HepG2 (cell line): ENCODE measurements around the gene IL10RA. TPM values are rescaled to one million over a fixed set of nuclear protein-coding genes. Genes with fewer than 3 reads are reported as not detected.

Experiments
- ATAC-seq: fragments of 200-7000 bp; cut with Tn5 transposase; 3 replicates; pipeline ENCODE4 v1.9.1; 2020; ENCODE audit warnings: mild to moderate bottlenecking, moderate library complexity
- BruUV-seq: library from RNA; stranded (reverse); fragments of 400-500 nt; replicated peaks from 2 replicates; lab custom pipeline; 2021; lab: Mats Ljungman, UMichigan
- CTCF ChIA-PET: fragments of 300-600 bp; formaldehyde crosslinking; extraction: SDS; loops from one replicate; lab custom pipeline; 2021; ENCODE audit warnings: low total read pairs, inconsistent platforms, low intra/inter-chr PET ratio; lab: Yijun Ruan, JAX
- POLR2A ChIA-PET: fragments of 350-600 bp; sonication (Branson Sonifier 250); formaldehyde crosslinking; loops from one replicate; lab custom pipeline; 2020; ENCODE audit warnings: antibody characterized with exemption, inconsistent platforms; lab: Yijun Ruan, JAX
- DNase-seq: peaks from one replicate; pipeline ENCODE4 v3.0.0-alpha.2; 2015; ENCODE audit warnings: low spot score
- FAIRE-seq: peaks from 3 replicates; lab custom pipeline; 2011; peaks lifted over from hg19 to GRCh38; lab: Jason Lieb, UNC
- H2AFZ ChIP-seq: one replicate; pipeline ENCODE4 v1.6.1; 2011; ENCODE audit warnings: low read length, inconsistent platforms
- H3K27ac ChIP-seq: fragments of 300-600 bp; 3 replicates; pipeline ENCODE4 v1.8.0; 2011; ENCODE audit warnings: mixed run types, mild to moderate bottlenecking, mixed read lengths, low read length, inconsistent platforms; ENCODE audit not compliant: insufficient read depth; ENCODE audit errors: extremely low read length
- H3K27me3 ChIP-seq, 2 experiments: fragments of 200-600 bp in 1 of 2; 2 replicates in 1 of 2; 3 replicates in 1 of 2; pipeline versions ENCODE4 v1.6.0 to v1.8.0; 2011; ENCODE audit warnings: low read length in 2 of 2, mild to moderate bottlenecking in 2 of 2, moderate library complexity in 2 of 2, inconsistent platforms in 1 of 2; ENCODE audit not compliant: insufficient read depth in 2 of 2, control insufficient read depth in 1 of 2
- H3K36me3 ChIP-seq, 2 experiments: fragments of 200-600 bp in 1 of 2; replicated peaks in 1 of 2; 2 replicates in 1 of 2; 3 replicates in 1 of 2; pipeline versions ENCODE4 v1.5.1 to v1.8.0; 2011; ENCODE audit warnings: low read length in 2 of 2, inconsistent platforms in 1 of 2; ENCODE audit not compliant: insufficient read depth in 2 of 2, control insufficient read depth in 1 of 2
- H3K4me1 ChIP-seq: 2 replicates; pipeline ENCODE4 v1.5.1; 2012; ENCODE audit warnings: low read length, inconsistent platforms; ENCODE audit not compliant: insufficient read depth
- H3K4me2 ChIP-seq: 2 replicates; pipeline ENCODE4 v1.6.0; 2011; ENCODE audit warnings: low read depth, low read length, inconsistent platforms
- H3K4me3 ChIP-seq, 3 experiments: fragments of 200-600 bp in 1 of 3; sonication (generic), shearing (Covaris generic) in 1 of 3; replicated peaks in 1 of 3; 2 replicates each; pipeline ENCODE4 v1.5.1; 2011 to 2016; ENCODE audit warnings: low read length in 3 of 3, inconsistent platforms in 2 of 3, low read depth in 2 of 3, mild to moderate bottlenecking in 2 of 3, control low read depth in 1 of 3, mixed read lengths in 1 of 3; ENCODE audit not compliant: insufficient read depth in 1 of 3
- H3K79me2 ChIP-seq: one replicate; pipeline ENCODE4 v1.6.1; 2011; ENCODE audit warnings: low read length, inconsistent platforms; ENCODE audit not compliant: insufficient read depth
- H3K9ac ChIP-seq: 2 replicates; pipeline ENCODE4 v1.6.0; 2011; ENCODE audit warnings: mild to moderate bottlenecking, low read depth, low read length, inconsistent platforms; ENCODE audit not compliant: insufficient read depth
- H3K9me3 ChIP-seq: 2 replicates; pipeline ENCODE4 v1.5.1; 2012; ENCODE audit warnings: mild to moderate bottlenecking, low read length
- H4K20me1 ChIP-seq: 2 replicates; pipeline ENCODE4 v1.6.0; 2011; ENCODE audit warnings: inconsistent platforms, mild to moderate bottlenecking, low read length, moderate library complexity; ENCODE audit not compliant: insufficient read depth
- AGO1 ChIP-seq: fragments of 200-400 bp; formaldehyde crosslinking; IDR thresholded peaks from 2 replicates; pipeline ENCODE4 v1.6.1; 2017; ENCODE audit warnings: mild to moderate bottlenecking, low read depth, low read length, moderate library complexity; ENCODE audit not compliant: poor library complexity, severe bottlenecking
- ATRX ChIP-seq: sonication (generic); formaldehyde crosslinking; IDR thresholded peaks from 2 replicates; pipeline ENCODE4 v1.4.0; 2020; ENCODE audit warnings: missing genetic modification reagents, borderline replicate concordance
- ETS1 ChIP-seq: sonication (generic); formaldehyde crosslinking; IDR thresholded peaks from 2 replicates; pipeline ENCODE4 v1.4.0; 2020; ENCODE audit warnings: missing genetic modification reagents
- GMEB1 ChIP-seq: sonication (generic); formaldehyde crosslinking; IDR thresholded peaks from 2 replicates; pipeline ENCODE4 v1.5.1; 2020; ENCODE audit warnings: missing genetic modification reagents, mild to moderate bottlenecking, borderline replicate concordance
- ISL2 ChIP-seq: sonication (generic); formaldehyde crosslinking; IDR thresholded peaks from 2 replicates; pipeline ENCODE4 v1.5.0; 2020; ENCODE audit warnings: missing genetic modification reagents
- TEF ChIP-seq: sonication (generic); formaldehyde crosslinking; IDR thresholded peaks from 2 replicates; pipeline ENCODE4 v1.5.0; 2020; ENCODE audit warnings: missing genetic modification reagents
- TFAP4 ChIP-seq: sonication (generic); IDR thresholded peaks from 2 replicates; pipeline ENCODE4 v1.6.1; 2016; ENCODE audit warnings: low read depth, borderline replicate concordance
- WIZ ChIP-seq: sonication (generic); formaldehyde crosslinking; IDR thresholded peaks from 2 replicates; pipeline ENCODE4 v1.5.1; 2020; ENCODE audit warnings: mild to moderate bottlenecking, missing genetic modification reagents
- ZNF224 ChIP-seq: sonication (generic); formaldehyde crosslinking; IDR thresholded peaks from 2 replicates; pipeline ENCODE4 v1.5.0; 2020; ENCODE audit warnings: mild to moderate bottlenecking, missing genetic modification reagents
- ZNF251 ChIP-seq: sonication (generic); formaldehyde crosslinking; IDR thresholded peaks from 2 replicates; pipeline ENCODE4 v1.9.0; 2021; ENCODE audit warnings: mild to moderate bottlenecking, missing genetic modification reagents
- ZNF274 ChIP-seq: sonication (generic); formaldehyde crosslinking; IDR thresholded peaks from 2 replicates; pipeline ENCODE4 v1.5.1; 2020; ENCODE audit warnings: mild to moderate bottlenecking, missing genetic modification reagents
- WGBS: methylation state at CpG from one replicate; pipeline ENCODE4 v1.1.6; 2017; ENCODE audit warnings: low lambda C conversion rate; 5-methylcytosine and 5-hydroxymethylcytosine counted together
- in situ Hi-C: cut with HindIII; loops from 2 replicates; pipeline ENCODE4 v1.10.0; 2017; ENCODE audit warnings: low pct_unique_long_range_greater_than_20kb; ENCODE audit not compliant: extremely low pct_ligation_motif_present
- intact Hi-C: fragments of 100-400 bp; cut with micrococcal nuclease; formaldehyde crosslinking; loops from one replicate; pipeline ENCODE4 v1.10.0; 2022; ENCODE audit not compliant: unreplicated experiment
- polyA plus RNA-seq, 8 experiments: library from polyadenylated mRNA; depleted of rRNA in 3 of 8; stranded (reverse) in 7 of 8; unstranded in 1 of 8; fragments of >200 nt; fragmentation: Illumina TruSeq in 4 of 8; extraction: Trizol in 4 of 8; gene quantifications; 2 replicates each; pipeline versions ENCODE4 v1.2.1 to v1.2.3, GENCODE V29; 2011 to 2016; ENCODE audit warnings: low read depth in 4 of 8, missing spikeins in 1 of 8, mixed read lengths in 1 of 8; ENCODE audit not compliant: insufficient read depth in 1 of 8
- total RNA-seq, 5 experiments: library from RNA; depleted of rRNA; stranded (reverse); fragments of >200 nt; fragmentation: Illumina TruSeq; extraction: Trizol; gene quantifications; 2 replicates each; pipeline ENCODE4 v1.2.3, GENCODE V29; 2016; ENCODE audit warnings: low read depth in 1 of 5
- TF ChIP-seq, protein P1 (sequence below): IDR thresholded peaks from 2 replicates; pipeline ENCODE4 v1.4.0; 2020; ENCODE audit warnings: mild to moderate bottlenecking, missing genetic modification reagents
- TF ChIP-seq, protein P2 (sequence below): sonication (generic); formaldehyde crosslinking; IDR thresholded peaks from 2 replicates; pipeline ENCODE4 v1.8.0; 2022; ENCODE audit warnings: mild to moderate bottlenecking, missing genetic modification reagents

Gene IL10RA
- total and polyA plus RNA-seq, 2 of the 13 experiments (the other 11 are each of a cell fraction or from before 2014, with no cell fraction given) = not detected

- TF ChIP-seq, protein P1, sequence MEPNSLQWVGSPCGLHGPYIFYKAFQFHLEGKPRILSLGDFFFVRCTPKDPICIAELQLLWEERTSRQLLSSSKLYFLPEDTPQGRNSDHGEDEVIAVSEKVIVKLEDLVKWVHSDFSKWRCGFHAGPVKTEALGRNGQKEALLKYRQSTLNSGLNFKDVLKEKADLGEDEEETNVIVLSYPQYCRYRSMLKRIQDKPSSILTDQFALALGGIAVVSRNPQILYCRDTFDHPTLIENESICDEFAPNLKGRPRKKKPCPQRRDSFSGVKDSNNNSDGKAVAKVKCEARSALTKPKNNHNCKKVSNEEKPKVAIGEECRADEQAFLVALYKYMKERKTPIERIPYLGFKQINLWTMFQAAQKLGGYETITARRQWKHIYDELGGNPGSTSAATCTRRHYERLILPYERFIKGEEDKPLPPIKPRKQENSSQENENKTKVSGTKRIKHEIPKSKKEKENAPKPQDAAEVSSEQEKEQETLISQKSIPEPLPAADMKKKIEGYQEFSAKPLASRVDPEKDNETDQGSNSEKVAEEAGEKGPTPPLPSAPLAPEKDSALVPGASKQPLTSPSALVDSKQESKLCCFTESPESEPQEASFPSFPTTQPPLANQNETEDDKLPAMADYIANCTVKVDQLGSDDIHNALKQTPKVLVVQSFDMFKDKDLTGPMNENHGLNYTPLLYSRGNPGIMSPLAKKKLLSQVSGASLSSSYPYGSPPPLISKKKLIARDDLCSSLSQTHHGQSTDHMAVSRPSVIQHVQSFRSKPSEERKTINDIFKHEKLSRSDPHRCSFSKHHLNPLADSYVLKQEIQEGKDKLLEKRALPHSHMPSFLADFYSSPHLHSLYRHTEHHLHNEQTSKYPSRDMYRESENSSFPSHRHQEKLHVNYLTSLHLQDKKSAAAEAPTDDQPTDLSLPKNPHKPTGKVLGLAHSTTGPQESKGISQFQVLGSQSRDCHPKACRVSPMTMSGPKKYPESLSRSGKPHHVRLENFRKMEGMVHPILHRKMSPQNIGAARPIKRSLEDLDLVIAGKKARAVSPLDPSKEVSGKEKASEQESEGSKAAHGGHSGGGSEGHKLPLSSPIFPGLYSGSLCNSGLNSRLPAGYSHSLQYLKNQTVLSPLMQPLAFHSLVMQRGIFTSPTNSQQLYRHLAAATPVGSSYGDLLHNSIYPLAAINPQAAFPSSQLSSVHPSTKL (CRISPR knock-in tag) = no peak
- TF ChIP-seq ISL2 (CRISPR knock-in tag) = no peak
- TF ChIP-seq, protein P2, sequence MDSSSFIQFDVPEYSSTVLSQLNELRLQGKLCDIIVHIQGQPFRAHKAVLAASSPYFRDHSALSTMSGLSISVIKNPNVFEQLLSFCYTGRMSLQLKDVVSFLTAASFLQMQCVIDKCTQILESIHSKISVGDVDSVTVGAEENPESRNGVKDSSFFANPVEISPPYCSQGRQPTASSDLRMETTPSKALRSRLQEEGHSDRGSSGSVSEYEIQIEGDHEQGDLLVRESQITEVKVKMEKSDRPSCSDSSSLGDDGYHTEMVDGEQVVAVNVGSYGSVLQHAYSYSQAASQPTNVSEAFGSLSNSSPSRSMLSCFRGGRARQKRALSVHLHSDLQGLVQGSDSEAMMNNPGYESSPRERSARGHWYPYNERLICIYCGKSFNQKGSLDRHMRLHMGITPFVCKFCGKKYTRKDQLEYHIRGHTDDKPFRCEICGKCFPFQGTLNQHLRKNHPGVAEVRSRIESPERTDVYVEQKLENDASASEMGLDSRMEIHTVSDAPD (CRISPR knock-in tag) = no peak
- no peak for TF ChIP-seq GMEB1
- TF ChIP-seq ETS1 = no peak
- TF ChIP-seq ZNF224 (CRISPR knock-in tag) = no peak
- TF ChIP-seq ZNF274 (CRISPR knock-in tag) = no peak
- no peak for TF ChIP-seq TEF (CRISPR knock-in tag)
- no peak for TF ChIP-seq TFAP4
- no peak for TF ChIP-seq WIZ (CRISPR knock-in tag)
- no peak for TF ChIP-seq ZNF251 (CRISPR knock-in tag)
- TF ChIP-seq ATRX (CRISPR knock-in tag) = no peak
- TF ChIP-seq AGO1 = no peak
- Histone ChIP-seq H3K27ac (no peak overlapping the region), H3K4me1 (no peaks in the 10 kb centered on the region), H3K9ac (no peak overlapping the region), H3K9me3 (no peaks in the 10 kb centered on the region), H3K27me3 (peaks cover 0 to 16% of the 10 kb centered on the region in 2 experiments; a peak in 1 of 5 replicates), H3K36me3 (no peaks in the 10 kb centered on the region), H3K4me2 (no peak overlapping the region), H2AFZ (no peak overlapping the region), H3K4me3 (no peak overlapping the region), H3K79me2 (no peaks in the 10 kb centered on the region), H4K20me1 (no peaks in the 10 kb centered on the region)
- ChIA-PET POLR2A (no interaction called here), CTCF (no interaction called here)
- 28% methylated on average over 8 of the region's 8 CpGs for WGBS
- FAIRE-seq = no peak
- intact Hi-C loops = no loop called here
- no peak for ATAC-seq
- DNase-seq = no peak
- BruUV-seq = no TSS peak
- in situ Hi-C loops = no loop called here
These were observed 60.9 kb downstream of the IL10RA start for GRCh38 chr11:118046964-118047700.
